IMR-90 (cell line): ENCODE results near the gene IRF2BP2. TPM values are rescaled to one million over a fixed set of nuclear protein-coding genes. Genes with fewer than 3 reads are reported as not detected.

ENCODE experiments used
- FOS ChIP-seq: fragments of 150-350 bp; IDR thresholded peaks from 2 replicates; pipeline ENCODE4 v1.6.1; 2016; ENCODE audit warnings: low read depth, low read length
- USF2 ChIP-seq: fragments of 150-350 bp; IDR thresholded peaks from 2 replicates; pipeline ENCODE4 v1.6.1; 2017; ENCODE audit warnings: mild to moderate bottlenecking, antibody characterized with exemption, low read length, low read depth
- polyA plus RNA-seq, 3 experiments: library from polyadenylated mRNA; depleted of rRNA; stranded (reverse); fragments of >200 nt; gene quantifications; 2 replicates each; pipeline ENCODE4 v1.2.3, GENCODE V29; 2012; ENCODE audit warnings: low replicate concordance in 1 of 3
- total RNA-seq: library from RNA; depleted of rRNA; stranded (reverse); fragments of >200 nt; gene quantifications from 2 replicates; pipeline ENCODE4 v1.2.3, GENCODE V29; 2012

Gene IRF2BP2
- total and polyA plus RNA-seq, 2 of the 4 experiments (the other 2 are of a cell fraction) = 47.0 to 66.6 TPM

- TF ChIP-seq FOS = peak; percentile 75; the same call in 1 of the 2 replicates
- TF ChIP-seq USF2 = peak; percentile 58
Measured at GRCh38 chr1:234608025-234608910, 1.7 kb downstream of the IRF2BP2 start (continued).
